Brain microvascular endothelial cell (primary cell): ENCODE measurements around the gene SGPL1.

Source experiments
- DNase-seq: peaks from one replicate; pipeline ENCODE4 v3.0.0-alpha.2; 2020
- H3K27ac ChIP-seq: fragments of 250-450 bp; sonication (Bioruptor Pico); 2 replicates; pipeline ENCODE4 v1.5.1; 2020; ENCODE audit warnings: mild to moderate bottlenecking, moderate library complexity
- H3K27me3 ChIP-seq: fragments of 250-450 bp; sonication (Bioruptor Pico); replicated peaks from 2 replicates; pipeline ENCODE4 v1.5.1; 2020; ENCODE audit warnings: mild to moderate bottlenecking
- H3K36me3 ChIP-seq: fragments of 250-450 bp; sonication (Bioruptor Pico); replicated peaks from 2 replicates; pipeline ENCODE4 v1.5.1; 2020; ENCODE audit warnings: mild to moderate bottlenecking
- H3K4me3 ChIP-seq: 2 replicates; pipeline ENCODE4 v1.5.1; 2011; ENCODE audit warnings: low read depth, mild to moderate bottlenecking, control low read depth, low read length, moderate library complexity
- in situ Hi-C: cut with HindIII; loops from 2 replicates; pipeline ENCODE4 v1.10.0; 2017; ENCODE audit warnings: low sequenced_read_pairs, low pct_ligation_motif_present
- TF ChIP-seq, protein P1 (sequence below): IDR thresholded peaks from 2 replicates; pipeline ENCODE4 v1.5.1; 2011; ENCODE audit warnings: low read depth, mild to moderate bottlenecking, moderate library complexity, low read length, control low read depth, inconsistent platforms; ENCODE audit errors: missing control alignments

SGPL1 gene

GRCh38 chr10:70776455-70777005 lies 39.2 kb upstream of the SGPL1 start:
- TF ChIP-seq, protein P1, sequence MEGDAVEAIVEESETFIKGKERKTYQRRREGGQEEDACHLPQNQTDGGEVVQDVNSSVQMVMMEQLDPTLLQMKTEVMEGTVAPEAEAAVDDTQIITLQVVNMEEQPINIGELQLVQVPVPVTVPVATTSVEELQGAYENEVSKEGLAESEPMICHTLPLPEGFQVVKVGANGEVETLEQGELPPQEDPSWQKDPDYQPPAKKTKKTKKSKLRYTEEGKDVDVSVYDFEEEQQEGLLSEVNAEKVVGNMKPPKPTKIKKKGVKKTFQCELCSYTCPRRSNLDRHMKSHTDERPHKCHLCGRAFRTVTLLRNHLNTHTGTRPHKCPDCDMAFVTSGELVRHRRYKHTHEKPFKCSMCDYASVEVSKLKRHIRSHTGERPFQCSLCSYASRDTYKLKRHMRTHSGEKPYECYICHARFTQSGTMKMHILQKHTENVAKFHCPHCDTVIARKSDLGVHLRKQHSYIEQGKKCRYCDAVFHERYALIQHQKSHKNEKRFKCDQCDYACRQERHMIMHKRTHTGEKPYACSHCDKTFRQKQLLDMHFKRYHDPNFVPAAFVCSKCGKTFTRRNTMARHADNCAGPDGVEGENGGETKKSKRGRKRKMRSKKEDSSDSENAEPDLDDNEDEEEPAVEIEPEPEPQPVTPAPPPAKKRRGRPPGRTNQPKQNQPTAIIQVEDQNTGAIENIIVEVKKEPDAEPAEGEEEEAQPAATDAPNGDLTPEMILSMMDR: no peak
- in situ Hi-C loops: no loop called here
- Histone ChIP-seq H3K36me3 (no peaks in the 10 kb centered on the region), H3K27ac (no peak overlapping the region), H3K4me3 (no peak overlapping the region), H3K27me3 (no peaks in the 10 kb centered on the region)
- no peak for DNase-seq

DNA sequence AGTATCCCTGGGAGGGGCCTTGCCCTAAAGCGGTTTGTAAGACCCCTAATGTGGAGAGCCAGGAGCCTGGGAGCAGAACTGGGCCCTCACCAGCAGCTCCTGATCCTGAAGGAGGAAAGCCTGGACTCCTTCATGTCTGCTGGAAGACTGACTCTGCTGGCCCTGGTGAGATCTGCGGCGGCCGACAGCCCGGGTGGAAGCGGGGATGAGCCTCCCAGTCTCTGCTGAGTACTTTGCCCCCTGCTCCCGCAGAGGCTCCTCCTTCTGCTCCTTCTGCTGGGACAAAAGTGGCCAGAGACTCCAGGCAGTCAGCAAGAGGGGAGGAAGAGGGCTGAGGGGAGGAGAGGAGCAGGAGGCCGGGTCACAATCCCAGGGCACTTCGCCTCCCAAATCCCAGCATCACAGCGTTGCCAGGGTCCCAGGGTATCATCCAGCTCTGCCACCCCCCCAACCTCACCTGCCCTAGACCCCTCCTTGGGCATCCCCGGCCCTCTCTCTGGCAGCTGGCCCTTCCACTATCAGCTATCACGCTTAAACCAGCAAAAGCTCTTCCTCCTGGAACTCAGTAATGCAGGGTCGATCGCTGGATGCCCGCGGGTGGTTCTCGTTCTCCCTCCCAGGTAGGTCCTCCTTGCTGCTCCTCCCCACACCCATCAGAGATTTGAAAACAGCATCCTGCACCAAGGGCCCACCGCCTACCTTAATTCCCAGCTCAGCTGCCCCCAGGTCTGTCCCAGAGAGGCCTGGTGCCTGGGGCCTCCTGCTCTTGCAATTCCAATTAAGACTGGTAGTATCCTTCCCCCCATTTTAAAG lies 38.5 kb upstream of the SGPL1 start:
- TF ChIP-seq, protein P1: no peak
- Histone ChIP-seq H3K36me3 (no peaks in the 10 kb centered on the region), H3K27me3 (no peaks in the 10 kb centered on the region), H3K27ac (no peak overlapping the region), H3K4me3 (no peak overlapping the region)
- DNase-seq: no peak
- in situ Hi-C loops: no loop called here

- H3K4me3 ChIP-seq: no peak overlapping the region
- no peaks in the 10 kb centered on the region for H3K36me3 ChIP-seq
- no peak for DNase-seq
- H3K27me3 ChIP-seq: no peaks in the 10 kb centered on the region
- TF ChIP-seq, protein P1: no peak
- in situ Hi-C loops: no loop called here
- H3K27ac ChIP-seq: no peak overlapping the region
Measured at GRCh38 chr10:70778267-70778924, 37.4 kb upstream of the SGPL1 start.

GRCh38 chr10:70779088-70779487 lies 36.7 kb upstream of the SGPL1 start:
- H3K27ac ChIP-seq: no peak overlapping the region
- H3K27me3 ChIP-seq: no peaks in the 10 kb centered on the region
- H3K4me3 ChIP-seq: no peak overlapping the region
- in situ Hi-C loops: no loop called here
- TF ChIP-seq, protein P1: no peak
- H3K36me3 ChIP-seq: no peaks in the 10 kb centered on the region
- no peak for DNase-seq

DNA sequence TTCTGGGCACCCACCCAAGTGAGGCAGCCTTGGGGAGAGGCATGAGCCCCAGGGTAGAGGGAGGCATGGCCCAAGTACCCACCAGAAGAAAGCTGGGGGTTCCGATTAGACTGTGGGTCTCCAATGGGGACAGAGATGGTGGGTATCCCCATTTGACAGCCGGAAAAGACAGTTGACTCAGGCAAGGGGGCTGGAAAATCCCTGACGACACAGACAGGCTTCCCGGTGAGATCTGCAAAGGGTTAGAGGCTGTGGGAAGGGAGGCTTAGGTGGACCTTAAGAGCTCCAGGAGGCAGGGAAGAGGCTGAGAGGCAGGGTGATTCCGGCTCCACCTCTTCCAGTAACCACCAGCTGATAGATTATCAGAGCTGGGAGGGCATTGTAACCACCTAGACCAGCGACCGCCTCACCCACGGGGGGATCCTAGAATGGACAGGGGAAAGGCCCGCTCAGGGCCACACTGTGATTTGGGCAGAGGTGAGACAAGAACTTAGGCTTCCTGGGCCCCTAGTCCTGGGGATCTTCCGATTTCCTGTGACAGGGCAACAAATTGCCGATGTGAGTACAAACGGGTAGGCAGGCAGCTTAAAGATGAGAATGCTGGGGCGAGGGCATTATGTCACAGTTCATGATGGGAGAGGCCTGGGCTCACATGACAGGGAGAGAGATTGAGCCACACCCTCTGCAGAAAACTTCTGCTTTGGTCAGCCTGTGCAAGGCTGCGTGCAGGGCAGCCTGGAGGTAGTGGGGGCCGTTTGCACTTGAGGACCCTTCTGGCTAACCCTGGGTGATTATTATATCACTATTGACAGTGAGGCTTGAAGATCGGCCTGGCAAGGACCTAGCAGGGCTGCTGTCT lies 36.0 kb upstream of the SGPL1 start:
- Histone ChIP-seq H3K27me3 (no peaks in the 10 kb centered on the region), H3K27ac (no peak overlapping the region), H3K36me3 (no peaks in the 10 kb centered on the region), H3K4me3 (no peak overlapping the region)
- in situ Hi-C loops: no loop called here
- TF ChIP-seq, protein P1: no peak
- DNase-seq: no peak
